Measurements from ENCODE around the gene TKTL1.
"Not testable (repeated sequence)": the region's sequence is repeated elsewhere in the genome, so short reads cannot be mapped to it uniquely, and the experiment has no call there.

Gene TKTL1

DNA sequence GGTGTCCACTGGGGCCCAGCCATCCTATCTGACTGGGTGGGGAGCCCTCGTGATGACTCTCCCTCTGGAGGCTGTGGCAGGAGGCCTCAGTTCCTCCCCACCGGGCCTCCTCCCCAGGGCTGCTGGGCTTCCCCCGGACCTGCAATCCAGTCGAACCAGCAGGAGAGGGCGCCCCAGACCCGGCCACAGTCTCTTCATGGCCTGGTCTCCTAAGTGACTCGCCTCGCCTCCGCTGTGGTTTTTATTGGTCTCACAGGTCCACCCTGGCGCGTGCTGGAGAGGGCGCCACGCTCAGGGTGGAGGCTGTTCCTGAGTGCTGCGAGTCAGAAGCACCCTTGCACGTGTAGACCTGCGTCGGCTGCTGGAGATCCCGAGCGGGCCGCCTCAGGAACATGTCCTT is 48.0 kb downstream of the TKTL1 start:
- not testable (repeated sequence) for DNase-seq (ENCODE audit: low read depth)

DNA sequence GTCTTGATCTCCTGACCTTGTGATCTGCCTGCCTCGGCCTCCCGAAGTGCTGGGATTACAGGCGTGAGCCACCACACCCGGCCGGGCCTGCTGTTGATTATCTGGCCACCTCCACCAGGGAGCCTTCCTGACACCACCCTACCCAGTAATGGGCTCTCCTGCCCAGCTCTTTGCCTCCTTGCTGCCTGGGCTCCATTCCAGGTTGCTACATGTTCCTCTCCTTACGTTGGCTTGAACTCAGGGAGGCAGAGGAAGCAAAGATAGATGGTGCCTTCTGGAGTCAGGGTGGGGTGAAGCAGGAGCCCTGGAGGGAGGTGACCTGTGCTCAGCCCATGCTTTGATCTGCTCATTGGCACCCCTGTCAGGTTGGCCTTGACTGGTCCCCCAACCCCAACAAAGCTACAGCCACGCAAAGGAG is 52.5 kb downstream of the TKTL1 start:
- DNase-seq (ENCODE audit: low read depth): no peak

- DNase-seq (ENCODE audit: low read depth): no peak
Observed at GRCh38 chrX:154348646-154349358, 53.2 kb downstream of the TKTL1 start.

DNA sequence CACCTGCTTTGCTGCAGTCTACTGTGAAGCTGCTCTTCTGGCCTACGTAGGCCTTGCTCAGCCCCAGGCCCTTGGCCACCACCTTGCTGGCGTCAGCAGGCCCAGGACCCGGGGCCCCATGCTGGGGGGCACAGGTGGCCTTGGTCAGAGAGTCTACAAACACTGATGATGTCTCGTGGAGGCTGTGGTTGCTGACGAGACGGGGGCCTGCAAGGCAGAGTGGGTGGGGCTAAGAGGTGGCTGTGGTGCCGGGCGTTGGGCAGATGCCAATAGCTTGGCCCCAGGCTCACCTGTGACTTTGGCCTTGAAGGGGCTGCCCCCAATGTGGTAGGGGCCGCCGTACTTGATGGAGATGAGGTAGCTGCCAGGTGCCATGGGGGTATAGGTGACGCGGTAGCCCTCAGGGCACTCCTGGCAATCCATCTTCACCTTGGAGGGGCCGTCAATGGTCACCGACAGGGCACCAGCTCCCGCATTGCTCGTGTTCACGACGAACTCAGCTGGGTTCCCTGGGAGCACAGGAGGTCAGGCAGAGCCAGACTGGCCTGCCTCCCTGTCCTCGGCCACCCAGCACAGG is 53.9 kb downstream of the TKTL1 start:
- no peak for DNase-seq (ENCODE audit: low read depth)

DNA sequence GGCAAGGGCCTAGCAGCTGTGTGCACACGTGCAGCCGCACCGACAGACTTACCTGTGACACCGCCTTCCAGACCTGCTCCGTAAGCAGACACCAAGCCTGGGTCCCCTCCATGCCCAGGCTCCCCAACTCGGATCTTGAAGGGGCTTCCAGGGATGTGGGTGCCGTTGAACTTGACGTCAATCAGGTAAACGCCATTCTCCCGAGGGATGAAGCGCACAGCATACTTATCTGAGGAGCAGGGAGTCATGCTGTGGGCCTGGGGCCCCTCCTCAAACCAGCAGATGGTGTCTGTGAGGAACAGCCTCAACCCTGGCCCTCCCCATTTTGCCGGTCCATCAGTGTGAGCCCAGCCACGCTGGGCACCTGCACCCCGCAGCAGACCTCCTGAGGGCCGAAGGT is 54.4 kb downstream of the TKTL1 start:
- no peak for DNase-seq (ENCODE audit: low read depth)

DNA sequence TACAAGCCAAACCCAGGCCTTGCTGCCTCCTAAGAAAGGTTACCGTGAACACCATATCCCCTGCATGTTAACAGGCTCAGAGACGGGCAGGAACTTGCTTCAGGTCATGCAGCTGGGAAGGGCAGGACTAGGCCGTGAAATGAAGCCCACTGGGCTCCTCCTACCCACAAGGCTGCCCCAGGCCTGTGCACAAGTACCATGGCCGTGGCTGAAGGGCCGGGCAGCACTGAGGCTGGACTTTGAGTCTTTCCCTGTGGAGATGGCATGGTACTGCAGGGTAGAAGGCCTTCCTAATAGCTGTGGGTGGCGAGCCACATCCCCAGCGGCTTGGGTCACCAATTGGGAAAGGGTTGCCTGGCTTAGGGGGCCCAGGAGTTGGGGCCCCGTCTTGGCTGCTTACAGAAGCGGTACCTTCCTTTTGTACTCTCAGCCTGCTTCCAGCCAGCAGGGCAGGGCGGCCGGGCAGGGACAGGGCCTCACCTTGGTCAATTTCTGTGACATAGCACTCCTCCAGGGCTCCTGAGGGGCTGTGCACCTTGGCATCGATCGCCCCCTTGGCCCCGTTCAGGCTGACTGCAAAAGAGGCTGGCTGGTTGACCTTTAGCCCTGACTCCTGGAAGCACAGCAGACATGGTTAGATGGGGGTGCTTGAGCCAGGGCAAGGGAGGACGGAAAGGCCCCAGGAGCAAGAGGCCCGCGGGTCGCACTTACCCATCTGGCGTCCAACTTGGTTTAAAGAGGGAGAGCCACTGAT is 55.0 kb downstream of the TKTL1 start:
- DNase-seq (ENCODE audit: low read depth): no peak

- DNase-seq (ENCODE audit: low read depth): no peak
Observed at GRCh38 chrX:154351183-154352011, 55.8 kb downstream of the TKTL1 start.

DNA sequence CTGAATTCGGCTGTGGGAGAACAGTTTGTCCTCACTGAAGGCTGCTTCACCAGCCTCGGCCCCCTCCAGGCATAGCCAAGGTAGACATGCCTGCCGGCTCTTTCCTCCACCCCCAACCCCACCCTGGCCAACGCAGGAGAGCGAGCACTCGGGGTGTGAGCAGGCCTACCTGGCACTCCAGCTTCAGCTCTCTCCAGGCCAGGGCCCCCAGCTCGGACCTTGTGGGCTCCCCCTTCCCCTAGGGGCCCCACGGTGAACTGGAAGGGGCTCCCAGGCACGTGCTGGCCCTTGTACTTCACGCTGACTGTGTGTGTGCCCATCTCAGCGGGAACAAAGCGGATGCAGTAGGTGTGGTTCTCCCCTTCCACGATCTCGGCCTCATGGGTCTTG is 56.4 kb downstream of the TKTL1 start:
- no peak for DNase-seq (ENCODE audit: low read depth)

GRCh38 chrX:154352466-154352865 is 56.9 kb downstream of the TKTL1 start:
- DNase-seq (ENCODE audit: low read depth): no peak

GRCh38 chrX:154353172-154353843 is 57.7 kb downstream of the TKTL1 start:
- DNase-seq (ENCODE audit: low read depth): no peak

GRCh38 chrX:154354013-154354412 is 58.4 kb downstream of the TKTL1 start:
- DNase-seq (ENCODE audit: low read depth): no peak

DNA sequence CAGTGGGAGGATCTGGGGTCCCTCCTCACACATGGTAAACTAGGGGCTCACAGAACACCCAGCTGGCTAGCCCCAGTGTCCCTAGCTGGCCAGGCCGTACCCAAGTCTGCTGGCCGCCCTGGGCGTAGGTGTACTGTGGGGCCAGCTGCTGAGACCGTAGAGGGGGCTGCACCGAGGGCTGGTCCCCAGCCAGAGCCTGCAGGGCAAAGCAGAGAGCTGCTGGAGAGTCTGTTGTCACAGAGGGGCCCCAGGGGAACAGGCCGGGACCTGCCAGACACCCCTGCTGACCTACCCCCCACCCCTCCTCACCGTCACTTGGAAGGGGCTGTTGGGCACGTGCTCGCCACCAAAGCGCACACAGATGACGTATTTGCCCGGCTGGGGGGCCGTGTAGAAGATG is 58.9 kb downstream of the TKTL1 start:
- no peak for DNase-seq (ENCODE audit: low read depth)

DNA sequence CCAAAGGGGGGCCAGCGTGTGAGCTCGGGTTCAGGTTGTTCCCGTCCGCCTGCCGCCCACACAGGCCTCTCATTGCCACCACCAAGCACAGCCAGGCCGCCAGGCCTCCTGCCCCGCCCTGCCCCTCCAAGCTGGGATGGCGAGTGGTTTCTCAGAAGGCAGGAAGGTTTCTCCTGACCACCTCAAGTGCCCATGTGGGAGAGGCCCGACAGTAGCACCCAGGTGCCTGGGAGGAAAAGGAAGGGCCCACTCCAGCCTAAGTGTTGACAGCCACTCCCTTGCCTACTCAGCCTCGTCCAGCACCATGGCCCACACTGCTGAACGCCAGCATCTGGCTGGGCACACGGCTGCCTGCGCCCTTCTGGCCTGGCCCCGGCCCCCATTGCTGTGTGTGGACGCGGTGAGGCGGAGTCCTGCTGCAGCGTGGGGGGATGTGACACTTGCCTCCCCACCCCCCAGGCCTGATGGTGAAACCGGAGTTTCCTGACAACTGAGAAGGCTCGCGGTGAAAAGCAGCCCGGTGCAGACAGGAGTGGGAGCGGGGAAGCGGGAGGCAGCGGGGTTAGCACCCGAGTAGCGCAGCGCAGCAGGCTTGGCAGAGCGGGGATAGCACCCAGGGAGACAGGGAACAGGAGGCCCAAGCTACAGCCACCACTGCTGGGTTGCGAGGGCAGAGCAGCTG is 59.6 kb downstream of the TKTL1 start:
- DNase-seq (ENCODE audit: low read depth): no peak

DNA sequence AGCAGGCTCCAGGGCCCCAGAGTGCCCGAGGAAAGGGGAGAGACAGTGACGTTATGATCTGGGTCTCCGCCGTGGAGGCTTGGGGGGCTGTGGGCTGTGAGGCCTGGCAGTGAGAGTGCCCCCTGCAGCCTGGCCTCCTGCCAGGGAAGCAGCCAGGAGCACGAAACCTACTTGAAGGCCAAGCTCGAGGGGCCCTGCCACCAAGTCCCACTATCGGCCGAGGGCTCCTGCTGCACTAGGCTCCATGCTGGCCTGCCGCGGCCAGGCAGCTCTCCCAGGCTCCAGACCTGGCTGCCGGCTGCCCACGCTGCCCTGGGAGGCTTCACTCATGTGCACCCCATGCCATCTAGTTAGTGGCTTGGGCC is 60.2 kb downstream of the TKTL1 start:
- DNase-seq (ENCODE audit: low read depth): no peak

GRCh38 chrX:154356596-154356995 is 61.0 kb downstream of the TKTL1 start:
- DNase-seq (ENCODE audit: low read depth): no peak

DNA sequence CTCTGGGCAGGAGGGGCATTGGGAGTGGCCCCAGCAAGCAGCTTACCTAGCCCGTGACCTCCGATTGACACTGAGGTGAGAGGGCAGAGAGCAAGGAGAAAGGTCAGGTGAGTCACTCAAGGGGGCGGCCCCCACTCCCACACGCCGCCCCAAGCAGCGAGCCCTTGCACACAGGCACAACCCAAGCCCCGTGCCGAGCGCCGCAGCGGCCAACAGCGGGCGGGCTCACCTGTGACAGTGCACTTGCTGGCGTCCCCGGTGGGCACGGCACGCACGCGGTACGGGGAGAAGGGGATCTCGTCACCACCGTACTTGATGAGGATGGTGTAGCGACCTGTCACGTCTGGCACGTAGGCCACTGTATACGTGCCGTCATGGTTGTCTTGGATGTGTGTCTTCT is 61.6 kb downstream of the TKTL1 start:
- no peak for DNase-seq (ENCODE audit: low read depth)

DNA sequence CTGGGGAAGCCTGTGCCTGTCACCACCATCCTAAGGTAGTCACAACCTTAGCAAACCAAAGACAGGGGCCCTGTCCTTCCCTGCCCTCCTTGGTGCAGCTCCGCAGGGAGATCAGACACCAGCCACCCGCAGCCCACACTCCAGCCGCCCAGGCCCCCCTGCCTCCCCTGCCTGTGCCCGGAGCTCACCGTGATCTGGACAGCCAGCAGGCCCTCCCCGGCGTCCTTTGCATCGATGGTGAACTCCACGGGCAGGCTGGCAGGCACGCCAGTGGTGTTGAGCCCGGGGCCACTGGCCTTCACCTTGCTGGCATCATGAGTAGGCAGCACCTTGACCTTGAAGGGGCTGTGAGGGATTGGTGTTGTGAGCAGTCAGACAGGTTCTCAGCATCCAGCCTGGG is 62.4 kb downstream of the TKTL1 start:
- no peak for DNase-seq (ENCODE audit: low read depth)

- DNase-seq (ENCODE audit: low read depth): no peak
Observed at GRCh38 chrX:154358829-154359228, 63.2 kb downstream of the TKTL1 start.

DNA sequence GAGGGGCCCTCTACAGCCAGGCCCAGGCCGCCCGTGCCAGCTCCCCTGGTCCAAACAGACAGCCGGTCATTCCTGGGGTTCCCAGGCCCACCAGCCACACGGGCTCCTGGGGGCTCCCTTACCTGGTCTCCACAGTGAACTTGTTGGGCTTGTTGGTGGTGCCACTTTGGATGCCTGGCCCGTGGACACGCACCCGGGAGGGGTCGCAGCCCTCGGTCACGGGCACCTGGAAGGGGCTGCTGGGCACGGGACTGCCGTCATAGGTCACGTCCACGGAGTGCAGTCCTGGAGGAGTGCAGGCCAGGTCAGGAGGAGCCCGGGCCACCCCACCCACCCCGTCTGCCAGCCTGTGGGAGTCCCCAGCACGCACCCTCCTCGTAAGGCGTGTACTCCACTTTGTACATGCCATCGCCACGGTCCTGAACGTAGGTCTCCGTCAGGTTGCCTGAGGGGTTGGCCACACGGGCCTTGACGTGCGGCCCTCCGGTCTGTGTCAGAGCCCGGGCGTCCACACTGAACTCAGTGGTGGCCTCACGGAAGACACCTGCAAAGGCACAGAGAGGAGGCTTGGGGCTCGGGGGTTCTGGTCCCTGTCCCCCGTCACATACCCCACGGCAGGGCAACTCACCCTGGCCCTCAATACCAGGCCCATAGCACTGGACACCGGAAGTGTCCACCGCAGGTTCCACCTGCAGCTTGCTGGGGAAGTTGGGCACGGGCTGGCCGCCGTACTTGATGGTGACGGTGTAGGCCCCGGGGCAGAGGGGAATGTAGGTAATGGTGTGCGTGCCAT is 64.0 kb downstream of the TKTL1 start:
- no peak for DNase-seq (ENCODE audit: low read depth)

GRCh38 chrX:154360155-154360713 is 64.6 kb downstream of the TKTL1 start:
- no peak for DNase-seq (ENCODE audit: low read depth)

Data from non-pigmented ciliary epithelial cell (primary cell).